GM06990 (cell line): ENCODE measurements around the gene AGAP3.

Experiments used
- DNase-seq: peaks from one replicate; pipeline ENCODE4 v3.0.0-alpha.2; 2011; ENCODE audit not compliant: insufficient read length; ENCODE audit errors: extremely low read depth
- H3K27me3 ChIP-seq: replicated peaks from 2 replicates; pipeline ENCODE4 v1.6.0; 2011; ENCODE audit warnings: low read length; ENCODE audit not compliant: control insufficient read depth, insufficient read depth
- H3K36me3 ChIP-seq: 2 replicates; pipeline ENCODE4 v1.5.1; 2011; ENCODE audit warnings: low read length; ENCODE audit not compliant: control insufficient read depth, insufficient read depth
- H3K4me3 ChIP-seq: replicated peaks from 2 replicates; pipeline ENCODE4 v1.5.1; 2011; ENCODE audit warnings: low read depth, mild to moderate bottlenecking, control low read depth, low read length
- CTCF ChIP-seq: IDR thresholded peaks from 2 replicates; pipeline ENCODE4 v1.5.1; 2011; ENCODE audit warnings: low read length, control low read depth, mild to moderate bottlenecking, inconsistent platforms; ENCODE audit not compliant: insufficient read depth, poor library complexity, severe bottlenecking

AGAP3 gene

GRCh38 chr7:151133986-151134742 lies 47.9 kb downstream of the AGAP3 start:
- Histone ChIP-seq H3K36me3 (peaks cover 18% of the 10 kb centered on the region), H3K27me3 (no peaks in the 10 kb centered on the region), H3K4me3 (no peak overlapping the region)
- no peak for TF ChIP-seq CTCF
- DNase-seq: no peak

GRCh38 chr7:151134743-151135524 lies 48.7 kb downstream of the AGAP3 start:
- Histone ChIP-seq H3K36me3 (peaks cover 18% of the 10 kb centered on the region), H3K27me3 (no peaks in the 10 kb centered on the region), H3K4me3 (no peak overlapping the region)
- no peak for TF ChIP-seq CTCF
- DNase-seq: no peak

GRCh38 chr7:151135525-151135845 lies 49.2 kb downstream of the AGAP3 start:
- peaks cover 18% of the 10 kb centered on the region for H3K36me3 ChIP-seq
- no peak for DNase-seq
- H3K4me3 ChIP-seq: no peak overlapping the region
- TF ChIP-seq CTCF: no peak
- no peaks in the 10 kb centered on the region for H3K27me3 ChIP-seq

GRCh38 chr7:151135866-151136843 lies 49.9 kb downstream of the AGAP3 start:
- H3K4me3 ChIP-seq: no peak overlapping the region
- peaks cover 21% of the 10 kb centered on the region for H3K36me3 ChIP-seq
- no peak for TF ChIP-seq CTCF
- no peaks in the 10 kb centered on the region for H3K27me3 ChIP-seq
- no peak for DNase-seq

- Histone ChIP-seq H3K36me3 (peaks cover 19% of the 10 kb centered on the region), H3K4me3 (no peak overlapping the region), H3K27me3 (no peaks in the 10 kb centered on the region)
- no peak for TF ChIP-seq CTCF
- no peak for DNase-seq
Measured at GRCh38 chr7:151137076-151137675, 50.9 kb downstream of the AGAP3 start.
